Duodenal mucosa (tissue), 2 donors: ENCODE measurements around the gene SLC19A1.

Source experiments
- H3K27ac ChIP-seq: one replicate; pipeline ENCODE4 v1.7.0; 2013; ENCODE audit warnings: low read depth, low read length
- H3K27me3 ChIP-seq, 2 donors: one replicate each; pipeline ENCODE4 v1.7.0; 2013; ENCODE audit warnings: low read length in 2 of 2, control low read depth in 1 of 2; ENCODE audit not compliant: insufficient read depth in 2 of 2, control insufficient read depth in 1 of 2
- H3K36me3 ChIP-seq, 2 donors: one replicate each; pipeline ENCODE4 v1.7.0; 2013; ENCODE audit warnings: low read length in 2 of 2, control low read depth in 1 of 2; ENCODE audit not compliant: insufficient read depth in 2 of 2, control insufficient read depth in 1 of 2
- H3K4me1 ChIP-seq, 2 donors: one replicate each; pipeline ENCODE4 v1.7.0; 2013; ENCODE audit warnings: low read length in 2 of 2, control low read depth in 1 of 2; ENCODE audit not compliant: insufficient read depth in 2 of 2, control insufficient read depth in 1 of 2
- H3K4me3 ChIP-seq, 2 donors: one replicate each; pipeline ENCODE4 v1.7.0; 2013; ENCODE audit warnings: low read length in 2 of 2, low read depth in 1 of 2
- H3K9ac ChIP-seq, 2 donors: one replicate each; pipeline ENCODE4 v1.7.0; 2013; ENCODE audit warnings: low read length in 2 of 2, low read depth in 1 of 2
- H3K9me3 ChIP-seq, 2 donors: one replicate each; pipeline ENCODE4 v1.7.0; 2013; ENCODE audit warnings: low read length in 2 of 2, control low read depth in 1 of 2; ENCODE audit not compliant: control insufficient read depth in 1 of 2

The SLC19A1 gene

GRCh38 chr21:45558044-45558721 lies 15.9 kb upstream of the SLC19A1 start:
- Histone ChIP-seq H3K4me1 (peaks cover 0 to 7% of the 10 kb centered on the region in 2 donors), H3K9ac (no peak overlapping the region), H3K36me3 (no peaks in the 10 kb centered on the region), H3K9me3 (no peaks in the 10 kb centered on the region), H3K27me3 (peaks cover 0 to 3% of the 10 kb centered on the region in 2 donors), H3K4me3 (no peak overlapping the region), H3K27ac (no peak overlapping the region)

GRCh38 chr21:45557616-45558043 lies 15.4 kb upstream of the SLC19A1 start:
- H3K36me3 ChIP-seq: no peaks in the 10 kb centered on the region
- no peak overlapping the region for H3K9ac ChIP-seq
- H3K27ac ChIP-seq: no peak overlapping the region
- peaks cover 2 to 10% of the 10 kb centered on the region in 2 donors for H3K4me1 ChIP-seq
- H3K9me3 ChIP-seq: no peaks in the 10 kb centered on the region
- H3K27me3 ChIP-seq: peaks cover 0 to 3% of the 10 kb centered on the region in 2 donors
- H3K4me3 ChIP-seq: no peak overlapping the region

GRCh38 chr21:45556645-45557615 lies 14.7 kb upstream of the SLC19A1 start:
- peaks cover 8 to 18% of the 10 kb centered on the region in 2 donors for H3K4me1 ChIP-seq
- no peak overlapping the region for H3K9ac ChIP-seq
- no peak overlapping the region for H3K27ac ChIP-seq
- no peak overlapping the region for H3K4me3 ChIP-seq
- H3K36me3 ChIP-seq: no peaks in the 10 kb centered on the region
- H3K9me3 ChIP-seq: no peaks in the 10 kb centered on the region
- H3K27me3 ChIP-seq: peaks cover 0 to 3% of the 10 kb centered on the region in 2 donors

- peaks cover 15 to 22% of the 10 kb centered on the region in 2 donors for H3K4me1 ChIP-seq
- H3K27me3 ChIP-seq: peaks cover 0 to 3% of the 10 kb centered on the region in 2 donors
- H3K4me3 ChIP-seq: peak overlapping the region in 1 of 2 donors; percentile 53
- no peaks in the 10 kb centered on the region for H3K9me3 ChIP-seq
- no peaks in the 10 kb centered on the region for H3K36me3 ChIP-seq
- peak overlapping the region; percentile 0 to 25 for H3K9ac ChIP-seq
- H3K27ac ChIP-seq: no peak overlapping the region
Measured at GRCh38 chr21:45556302-45556644, 14.0 kb upstream of the SLC19A1 start.

- no peak overlapping the region for H3K27ac ChIP-seq
- H3K27me3 ChIP-seq: peaks cover 0 to 3% of the 10 kb centered on the region in 2 donors
- peak overlapping the region; percentile 0 to 25 for H3K9ac ChIP-seq
- no peaks in the 10 kb centered on the region for H3K9me3 ChIP-seq
- H3K4me3 ChIP-seq: peak overlapping the region; percentile 40 to 53
- H3K4me1 ChIP-seq: peaks cover 19 to 26% of the 10 kb centered on the region in 2 donors
- no peaks in the 10 kb centered on the region for H3K36me3 ChIP-seq
Measured at GRCh38 chr21:45555557-45556301, 13.5 kb upstream of the SLC19A1 start.

- H3K9me3 ChIP-seq: no peaks in the 10 kb centered on the region
- no peaks in the 10 kb centered on the region for H3K36me3 ChIP-seq
- peaks cover 0 to 3% of the 10 kb centered on the region in 2 donors for H3K27me3 ChIP-seq
- H3K4me3 ChIP-seq: no peak overlapping the region
- peaks cover 23 to 31% of the 10 kb centered on the region in 2 donors for H3K4me1 ChIP-seq
- H3K27ac ChIP-seq: no peak overlapping the region
- no peak overlapping the region for H3K9ac ChIP-seq
Measured at GRCh38 chr21:45555251-45555556, 13.0 kb upstream of the SLC19A1 start.

- Histone ChIP-seq H3K9ac (peak overlapping the region; percentile 56 to 77), H3K4me3 (peak overlapping the region; percentile 64 to 66), H3K27ac (peak overlapping the region; percentile 42), H3K27me3 (peaks cover 0 to 1% of the 10 kb centered on the region in 2 donors), H3K36me3 (no peaks in the 10 kb centered on the region), H3K9me3 (no peaks in the 10 kb centered on the region), H3K4me1 (peaks cover 29 to 36% of the 10 kb centered on the region in 2 donors)
Measured at GRCh38 chr21:45554477-45555175, 12.4 kb upstream of the SLC19A1 start.

- no peak overlapping the region for H3K4me3 ChIP-seq
- no peak overlapping the region for H3K9ac ChIP-seq
- H3K27me3 ChIP-seq: no peaks in the 10 kb centered on the region
- no peaks in the 10 kb centered on the region for H3K9me3 ChIP-seq
- H3K36me3 ChIP-seq: no peaks in the 10 kb centered on the region
- peaks cover 36 to 44% of the 10 kb centered on the region in 2 donors for H3K4me1 ChIP-seq
- H3K27ac ChIP-seq: no peak overlapping the region
Measured at GRCh38 chr21:45552696-45553391, 10.6 kb upstream of the SLC19A1 start.
